CD14-positive monocyte (primary cell): ENCODE measurements around the gene BUD13. TPM values are rescaled to one million over a fixed set of nuclear protein-coding genes. Genes with fewer than 3 reads are reported as not detected.

Experiments used
- DNase-seq, 3 donors: peaks; one replicate each; pipeline ENCODE4 v3.0.0-alpha.2; 2011 to 2022
- H2AFZ ChIP-seq: 2 replicates; pipeline ENCODE4 v1.6.0; 2012; ENCODE audit warnings: mild to moderate bottlenecking, low read depth, low read length, inconsistent platforms; ENCODE audit not compliant: insufficient read depth, poor library complexity, severe bottlenecking
- H3K27ac ChIP-seq, 2 donors: 1 replicate in 1 of 2; 2 replicates in 1 of 2; pipeline ENCODE4 v1.5.1; 2012 to 2013; ENCODE audit warnings: low read length in 2 of 2, control low read depth in 1 of 2, inconsistent platforms in 1 of 2, low read depth in 1 of 2, mild to moderate bottlenecking in 1 of 2
- H3K27me3 ChIP-seq, 2 donors: one replicate each; pipeline versions ENCODE4 v1.6.0 to v1.6.1; 2011 to 2013; ENCODE audit warnings: low read length in 2 of 2; ENCODE audit not compliant: control insufficient read depth in 2 of 2, insufficient read depth in 2 of 2
- H3K36me3 ChIP-seq, 2 donors: replicated peaks in 1 of 2; 1 replicate in 1 of 2; 2 replicates in 1 of 2; pipeline versions ENCODE4 v1.5.1 to v1.6.1; 2012 to 2013; ENCODE audit warnings: low read length in 2 of 2, control low read depth in 1 of 2, inconsistent platforms in 1 of 2, mild to moderate bottlenecking in 1 of 2; ENCODE audit not compliant: insufficient read depth in 2 of 2, control insufficient read depth in 1 of 2
- H3K4me1 ChIP-seq, 2 donors: 1 replicate in 1 of 2; 2 replicates in 1 of 2; pipeline versions ENCODE4 v1.5.1 to v1.6.1; 2012 to 2013; ENCODE audit warnings: low read length in 2 of 2, control low read depth in 1 of 2, inconsistent platforms in 1 of 2, mild to moderate bottlenecking in 1 of 2, moderate library complexity in 1 of 2; ENCODE audit not compliant: insufficient read depth in 2 of 2, control insufficient read depth in 1 of 2
- H3K4me2 ChIP-seq: replicated peaks from 2 replicates; pipeline ENCODE3; 2012; ENCODE audit warnings: low read length, moderate library complexity, mild to moderate bottlenecking; ENCODE audit not compliant: poor library complexity, severe bottlenecking; ENCODE audit errors: extremely low read depth
- H3K4me3 ChIP-seq, 3 experiments: fragments of 200-600 bp in 1 of 3; sonication (generic) in 1 of 3; replicated peaks in 1 of 3; 1 replicate in 2 of 3; 2 replicates in 1 of 3; pipeline ENCODE4 v1.5.1; 2011 to 2013; ENCODE audit warnings: low read length in 3 of 3, mild to moderate bottlenecking in 3 of 3, control low read depth in 2 of 3, low read depth in 2 of 3, inconsistent platforms in 1 of 3, moderate library complexity in 1 of 3
- H3K79me2 ChIP-seq: 2 replicates; pipeline ENCODE4 v1.6.0; 2012; ENCODE audit warnings: mild to moderate bottlenecking, control low read depth, inconsistent platforms, low read length, moderate library complexity; ENCODE audit not compliant: insufficient read depth
- H3K9ac ChIP-seq: 2 replicates; pipeline ENCODE4 v1.6.0; 2017; ENCODE audit warnings: low read length, mild to moderate bottlenecking; ENCODE audit not compliant: insufficient read depth, poor library complexity, severe bottlenecking
- H3K9me3 ChIP-seq, 2 donors: replicated peaks in 1 of 2; 1 replicate in 1 of 2; 2 replicates in 1 of 2; pipeline versions ENCODE4 v1.5.1 to v1.6.1; 2012 to 2013; ENCODE audit warnings: low read length in 2 of 2, control low read depth in 1 of 2; ENCODE audit not compliant: control insufficient read depth in 1 of 2, insufficient read depth in 1 of 2
- H4K20me1 ChIP-seq: 2 replicates; pipeline ENCODE4 v1.6.0; 2012; ENCODE audit warnings: mild to moderate bottlenecking, low read length, control low read depth, moderate library complexity; ENCODE audit not compliant: insufficient read depth
- H3K27ac Mint-ChIP-seq, 7 donors: one replicate each; pipeline ENCODE4 v1.8.0; 2020; ENCODE audit warnings: mild to moderate bottlenecking in 7 of 7, mixed read lengths in 7 of 7, moderate library complexity in 6 of 7, inconsistent platforms in 2 of 7
- H3K27me3 Mint-ChIP-seq, 3 donors: one replicate each; pipeline ENCODE4 v1.8.0; 2021 to 2022; ENCODE audit warnings: low read depth in 3 of 3, mild to moderate bottlenecking in 3 of 3, mixed read lengths in 3 of 3, moderate library complexity in 3 of 3, inconsistent platforms in 1 of 3
- H3K36me3 Mint-ChIP-seq, 2 donors: one replicate each; pipeline ENCODE4 v1.8.0; 2020; ENCODE audit warnings: mixed read lengths in 2 of 2, inconsistent platforms in 1 of 2, mild to moderate bottlenecking in 1 of 2
- H3K4me1 Mint-ChIP-seq: one replicate; pipeline ENCODE4 v1.8.0; 2020; ENCODE audit warnings: mild to moderate bottlenecking, mixed read lengths
- H3K4me3 Mint-ChIP-seq, 2 donors: one replicate each; pipeline ENCODE4 v1.8.0; 2020; ENCODE audit warnings: mild to moderate bottlenecking in 2 of 2, mixed read lengths in 2 of 2, moderate library complexity in 1 of 2
- H3K9me3 Mint-ChIP-seq, 7 donors: one replicate each; pipeline ENCODE4 v1.8.0; 2020 to 2022; ENCODE audit warnings: mixed read lengths in 7 of 7, mild to moderate bottlenecking in 6 of 7, moderate library complexity in 6 of 7, inconsistent platforms in 2 of 7
- WGBS: methylation state at CpG from one replicate; pipeline ENCODE4 v1.1.5; 2013; ENCODE audit warnings: missing lambda C conversion rate; ENCODE audit not compliant: insufficient coverage; 5-methylcytosine and 5-hydroxymethylcytosine counted together
- intact Hi-C, 2 donors: fragments of 100-400 bp; cut with micrococcal nuclease; formaldehyde crosslinking; loops; one replicate each; pipeline versions ENCODE4 v1.15.0 to v1.15.1; 2023
- polyA plus RNA-seq, 3 donors: library from polyadenylated mRNA; depleted of rRNA in 1 of 3; unstranded in 2 of 3; stranded (reverse) in 1 of 3; fragments of 300-500 nt in 2 of 3; fragments of >200 nt in 1 of 3; fragmentation: Illumina TruSeq in 2 of 3; gene quantifications; 1 replicate in 2 of 3; 2 replicates in 1 of 3; pipeline ENCODE4 v1.2.3, GENCODE V29; 2012 to 2021
- TF ChIP-seq, protein P1 (sequence below): fragments of 200-600 bp; IDR thresholded peaks from one replicate; pipeline ENCODE4 v1.8.0; 2022; ENCODE audit warnings: antibody characterized with exemption, mild to moderate bottlenecking

BUD13 gene
- polyA plus RNA-seq, 3 donors, result 4.2 to 8.7 (median 5.3) TPM

DNA sequence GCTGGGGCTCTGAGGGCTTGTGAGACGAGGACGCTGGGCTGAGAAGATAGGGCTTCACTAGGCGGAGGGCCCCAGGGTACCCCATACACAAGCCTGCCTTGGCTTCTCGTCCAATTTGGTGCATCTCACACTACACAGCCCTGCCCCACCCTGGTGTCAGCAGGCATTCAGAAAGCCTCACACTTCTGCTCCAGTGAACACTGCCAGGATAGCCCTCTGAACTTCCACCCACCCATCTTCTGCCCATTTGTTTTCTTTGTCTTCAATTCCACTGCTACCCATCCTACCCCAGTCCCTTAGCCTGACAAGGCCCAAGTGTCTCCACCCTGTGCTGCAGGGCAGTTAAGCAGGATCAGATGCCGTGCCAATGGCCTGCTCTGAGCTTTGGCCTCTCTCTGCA, 1.9 kb upstream of the BUD13 start:
- Mint-ChIP-seq H3K27ac (peak overlapping the region in 3 of 7 donors; percentile 0 to 7 (median 7)), H3K4me3 (no peak overlapping the region), H3K27me3 (peaks cover 0 to 3% (median 0%) of the 10 kb centered on the region in 3 donors), H3K36me3 (peaks cover 35 to 41% of the 10 kb centered on the region in 2 donors), H3K4me1 (peaks cover 39% of the 10 kb centered on the region), H3K9me3 (no peaks in the 10 kb centered on the region)
- Histone ChIP-seq H3K36me3 (peaks cover 26 to 41% of the 10 kb centered on the region in 2 donors), H3K27ac (no peak overlapping the region), H2AFZ (no peak overlapping the region), H3K4me2 (no peak overlapping the region), H3K27me3 (no peaks in the 10 kb centered on the region), H4K20me1 (peaks cover 5% of the 10 kb centered on the region), H3K4me3 (no peak overlapping the region), H3K9me3 (no peaks in the 10 kb centered on the region), H3K9ac (no peak overlapping the region), H3K79me2 (peaks cover 27% of the 10 kb centered on the region), H3K4me1 (peaks cover 32 to 45% of the 10 kb centered on the region in 2 donors)
- no peak for DNase-seq
- intact Hi-C loops, result loop anchor here in 1 of 2 donors (5.0 kb wide), 1 partner anchor 458 kb away; the partner anchor contains the start of genes PCSK7 and RNF214
- 91% methylated on average over 4 of the region's 5 CpGs for WGBS
- TF ChIP-seq, protein P1, sequence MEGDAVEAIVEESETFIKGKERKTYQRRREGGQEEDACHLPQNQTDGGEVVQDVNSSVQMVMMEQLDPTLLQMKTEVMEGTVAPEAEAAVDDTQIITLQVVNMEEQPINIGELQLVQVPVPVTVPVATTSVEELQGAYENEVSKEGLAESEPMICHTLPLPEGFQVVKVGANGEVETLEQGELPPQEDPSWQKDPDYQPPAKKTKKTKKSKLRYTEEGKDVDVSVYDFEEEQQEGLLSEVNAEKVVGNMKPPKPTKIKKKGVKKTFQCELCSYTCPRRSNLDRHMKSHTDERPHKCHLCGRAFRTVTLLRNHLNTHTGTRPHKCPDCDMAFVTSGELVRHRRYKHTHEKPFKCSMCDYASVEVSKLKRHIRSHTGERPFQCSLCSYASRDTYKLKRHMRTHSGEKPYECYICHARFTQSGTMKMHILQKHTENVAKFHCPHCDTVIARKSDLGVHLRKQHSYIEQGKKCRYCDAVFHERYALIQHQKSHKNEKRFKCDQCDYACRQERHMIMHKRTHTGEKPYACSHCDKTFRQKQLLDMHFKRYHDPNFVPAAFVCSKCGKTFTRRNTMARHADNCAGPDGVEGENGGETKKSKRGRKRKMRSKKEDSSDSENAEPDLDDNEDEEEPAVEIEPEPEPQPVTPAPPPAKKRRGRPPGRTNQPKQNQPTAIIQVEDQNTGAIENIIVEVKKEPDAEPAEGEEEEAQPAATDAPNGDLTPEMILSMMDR, result no peak

DNA sequence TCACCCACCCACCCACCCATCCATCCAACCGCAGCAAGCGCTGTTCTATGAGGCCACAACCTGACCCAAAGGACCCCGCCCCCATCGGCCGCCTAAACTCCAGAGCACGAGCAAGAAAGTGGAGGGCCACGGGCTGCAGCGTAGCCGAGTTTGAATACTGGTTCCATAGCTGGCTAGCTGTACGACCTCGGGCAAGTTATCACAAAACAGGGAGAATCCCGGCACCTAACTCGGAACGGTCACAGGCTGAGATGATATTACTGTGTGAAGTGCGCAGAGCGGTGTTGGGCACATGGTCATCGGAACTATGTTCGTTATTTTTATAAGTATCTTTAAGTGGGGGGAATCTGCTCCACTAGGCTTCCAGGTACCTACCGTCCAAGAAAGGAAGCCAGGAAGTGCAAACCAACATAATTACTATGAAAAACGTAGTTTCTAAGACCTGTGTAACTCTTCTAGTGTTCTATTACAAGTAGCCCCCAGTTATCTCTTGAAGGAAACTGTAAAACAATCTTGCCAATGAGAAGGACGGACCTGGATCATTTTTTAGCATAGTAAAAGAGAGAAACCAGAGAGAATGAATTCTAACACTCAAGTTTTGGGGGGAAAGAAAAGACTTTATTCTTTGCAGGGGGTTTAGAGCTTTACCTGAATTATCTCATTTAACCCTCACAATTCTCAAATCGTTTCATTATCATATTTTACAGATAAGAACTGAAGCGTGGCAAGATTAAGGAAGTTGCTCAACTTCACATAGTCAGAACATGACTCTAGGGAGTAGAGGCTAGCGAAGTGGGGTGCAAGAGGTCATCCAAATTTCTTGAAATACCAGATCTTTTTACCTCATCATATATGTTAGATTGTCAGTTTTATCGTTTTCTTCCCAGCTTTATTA, 663 bp upstream of the BUD13 start:
- Histone ChIP-seq H3K4me1 (peaks cover 36 to 49% of the 10 kb centered on the region in 2 donors), H3K79me2 (peaks cover 37% of the 10 kb centered on the region), H2AFZ (peak overlapping the region; percentile 98), H3K4me2 (peak overlapping the region; percentile 99), H3K4me3 (peak overlapping the region; percentile 86 to 98 (median 93)), H3K9ac (peak overlapping the region; percentile 81), H4K20me1 (peaks cover 12% of the 10 kb centered on the region), H3K27me3 (no peaks in the 10 kb centered on the region), H3K9me3 (no peaks in the 10 kb centered on the region), H3K27ac (peak overlapping the region; percentile 59 to 91), H3K36me3 (peaks cover 14 to 40% of the 10 kb centered on the region in 2 donors)
- under 1% methylated on average over 13 of the region's 25 CpGs for WGBS
- Mint-ChIP-seq H3K27me3 (peaks cover 0 to 5% (median 0%) of the 10 kb centered on the region in 3 donors), H3K4me3 (peak overlapping the region; percentile 92 to 97), H3K36me3 (peaks cover 30 to 41% of the 10 kb centered on the region in 2 donors), H3K4me1 (peaks cover 41% of the 10 kb centered on the region), H3K27ac (peak overlapping the region; percentile 87 to 98 (median 94)), H3K9me3 (no peaks in the 10 kb centered on the region)
- TF ChIP-seq, protein P1, result no peak
- DNase-seq, result peak; percentile 46 to 65 (median 65)
- intact Hi-C loops, result loop anchor here in 1 of 2 donors (5.0 kb wide), 1 partner anchor 459 kb away; the partner anchor contains the start of genes PCSK7 and RNF214
